HCT116 (cell line): Measurements from ENCODE around the gene LRRFIP2. TPM values are rescaled to one million over a fixed set of nuclear protein-coding genes. Genes with fewer than 3 reads are reported as not detected.

Source experiments
- ATAC-seq: fragments of 200-7000 bp; cut with Tn5 transposase; 2 replicates; pipeline ENCODE4 v1.9.1; 2020; ENCODE audit warnings: mild to moderate bottlenecking, moderate library complexity
- BruUV-seq: library from RNA; stranded (reverse); fragments of 400-500 nt; replicated peaks from 2 replicates; lab custom pipeline; 2021; lab: Mats Ljungman, UMichigan
- CTCF ChIA-PET: fragments of 300-600 bp; sonication (Branson Sonifier 250); formaldehyde crosslinking; loops from one replicate; lab custom pipeline; 2021; ENCODE audit warnings: antibody characterized with exemption; lab: Charles Lee
- POLR2A ChIA-PET: fragments of 300-600, 350-600 bp; sonication (Branson Sonifier 250); formaldehyde crosslinking; loops from one replicate; lab custom pipeline; 2021; ENCODE audit warnings: antibody characterized with exemption; lab: Charles Lee
- RAD21 ChIA-PET, 2 experiments: fragments of 300-600 bp; sonication (Branson Sonifier 250); formaldehyde crosslinking; loops; one replicate each; lab custom pipeline; 2023; ENCODE audit warnings: low total read pairs in 2 of 2; ENCODE audit not compliant: uncharacterized antibody in 2 of 2, unreplicated experiment in 2 of 2, low non-redundant PET in 1 of 2; lab: Charles Lee
- DNase-seq: peaks from one replicate; pipeline ENCODE4 v3.0.0-alpha.2; 2010; ENCODE audit warnings: low read depth, low spot score
- H2AFZ ChIP-seq: fragments of 200-600 bp; shearing (Covaris generic), sonication (generic); 2 replicates; pipeline ENCODE4 v1.6.1; 2017; ENCODE audit warnings: low read depth, mixed run types, mixed read lengths, antibody characterized with exemption, low read length; ENCODE audit not compliant: poor library complexity, severe bottlenecking
- H3K27ac ChIP-seq: 2 replicates; pipeline ENCODE4 v1.5.1; 2012; ENCODE audit warnings: low read depth, low read length
- H3K27me3 ChIP-seq: fragments of 200-600 bp; sonication (generic); 2 replicates; pipeline ENCODE4 v1.6.1; 2016; ENCODE audit warnings: mixed run types, low read length, mixed read lengths; ENCODE audit not compliant: insufficient read depth
- H3K36me3 ChIP-seq, 2 experiments: fragments of 200-500 bp in 1 of 2; fragments of 200-600 bp in 1 of 2; sonication (Bioruptor generic) in 1 of 2; sonication (generic) in 1 of 2; 2 replicates each; pipeline versions ENCODE4 v1.5.1 to v1.6.1; 2014 to 2016; ENCODE audit warnings: low read length in 2 of 2, inconsistent platforms in 1 of 2, mixed read lengths in 1 of 2, mixed run types in 1 of 2; ENCODE audit not compliant: insufficient read depth in 2 of 2, control insufficient read depth in 1 of 2
- H3K4me1 ChIP-seq, 2 experiments: fragments of 200-600 bp in 1 of 2; sonication (generic) in 1 of 2; 2 replicates each; pipeline versions ENCODE4 v1.5.1 to v1.6.1; 2012 to 2017; ENCODE audit warnings: low read length in 2 of 2, inconsistent platforms in 1 of 2, mild to moderate bottlenecking in 1 of 2, mixed read lengths in 1 of 2, mixed run types in 1 of 2, moderate library complexity in 1 of 2; ENCODE audit not compliant: insufficient read depth in 2 of 2, control insufficient read depth in 1 of 2
- H3K4me2 ChIP-seq: fragments of 200-600 bp; sonication (generic); 2 replicates; pipeline ENCODE4 v1.6.1; 2017; ENCODE audit warnings: mixed run types, low read length, mixed read lengths
- H3K4me3 ChIP-seq, 2 experiments: fragments of 200-600 bp in 1 of 2; sonication (generic) in 1 of 2; replicated peaks in 1 of 2; 2 replicates each; pipeline ENCODE4 v1.5.1; 2011 to 2016; ENCODE audit warnings: low read length in 2 of 2, control low read depth in 1 of 2, low read depth in 1 of 2, mild to moderate bottlenecking in 1 of 2, mixed read lengths in 1 of 2, mixed run types in 1 of 2
- H3K79me2 ChIP-seq: fragments of 200-600 bp; sonication (generic); 2 replicates; pipeline ENCODE4 v1.6.1; 2017; ENCODE audit warnings: mild to moderate bottlenecking, mixed run types, low read length, moderate library complexity, mixed read lengths; ENCODE audit not compliant: insufficient read depth
- H3K9ac ChIP-seq: fragments of 200-600 bp; sonication (generic); 2 replicates; pipeline ENCODE4 v1.6.1; 2016; ENCODE audit warnings: low read length, mixed read lengths
- H3K9me2 ChIP-seq: fragments of 200-600 bp; sonication (generic), shearing (Covaris generic); 2 replicates; pipeline ENCODE4 v1.6.1; 2017; ENCODE audit warnings: mixed run types, mild to moderate bottlenecking, moderate library complexity; ENCODE audit not compliant: insufficient read depth
- H3K9me3 ChIP-seq, 2 experiments: fragments of 200-500 bp in 1 of 2; fragments of 200-600 bp in 1 of 2; sonication (Bioruptor generic) in 1 of 2; sonication (generic) in 1 of 2; 2 replicates each; pipeline ENCODE4 v1.6.1; 2014 to 2017; ENCODE audit warnings: low read length in 2 of 2, mixed read lengths in 2 of 2, inconsistent platforms in 1 of 2, low read depth in 1 of 2, mild to moderate bottlenecking in 1 of 2, mixed run types in 1 of 2, moderate library complexity in 1 of 2; ENCODE audit not compliant: control insufficient read depth in 1 of 2, insufficient read depth in 1 of 2
- H4K20me1 ChIP-seq: fragments of 200-600 bp; sonication (generic), shearing (Covaris generic); 2 replicates; pipeline ENCODE4 v1.6.1; 2017; ENCODE audit warnings: mixed run types, mild to moderate bottlenecking, moderate library complexity; ENCODE audit not compliant: insufficient read depth
- CEBPB ChIP-seq: IDR thresholded peaks from 2 replicates; pipeline ENCODE4 v1.6.1; 2012; ENCODE audit warnings: low read depth
- EGR1 ChIP-seq: IDR thresholded peaks from 2 replicates; pipeline ENCODE4 v1.6.1; 2012; ENCODE audit warnings: low read depth
- ELF1 ChIP-seq: IDR thresholded peaks from 2 replicates; pipeline ENCODE4 v1.6.1; 2012; ENCODE audit warnings: low read depth, borderline replicate concordance
- EZH2 ChIP-seq: fragments of 200-600 bp; sonication (generic); IDR thresholded peaks from 2 replicates; pipeline ENCODE4 v1.6.1; 2017; ENCODE audit warnings: antibody characterized with exemption, mixed run types
- FOSL1 ChIP-seq: IDR thresholded peaks from 2 replicates; pipeline ENCODE4 v1.6.1; 2012; ENCODE audit warnings: low read depth
- POLR2A ChIP-seq: IDR thresholded peaks from 2 replicates; pipeline ENCODE4 v1.7.0; 2011; ENCODE audit warnings: borderline replicate concordance; ENCODE audit not compliant: insufficient read depth, insufficient read length; ENCODE audit errors: extremely low read depth
- POLR2AphosphoS5 ChIP-seq: IDR thresholded peaks from 2 replicates; pipeline ENCODE4 v1.6.1; 2011; ENCODE audit warnings: mild to moderate bottlenecking, low read depth, low read length, moderate library complexity
- RAD21 ChIP-seq: IDR thresholded peaks from 2 replicates; pipeline ENCODE4 v1.6.1; 2012; ENCODE audit warnings: low read depth, mild to moderate bottlenecking
- SIN3A ChIP-seq: IDR thresholded peaks from 2 replicates; pipeline ENCODE4 v1.6.1; 2012; ENCODE audit warnings: low read depth
- SP1 ChIP-seq: IDR thresholded peaks from 2 replicates; pipeline ENCODE4 v1.6.1; 2012; ENCODE audit warnings: low read depth
- SRF ChIP-seq: IDR thresholded peaks from 2 replicates; pipeline ENCODE4 v1.6.1; 2012; ENCODE audit warnings: low read depth
- TCF7L2 ChIP-seq: IDR thresholded peaks from 2 replicates; pipeline ENCODE4 v1.7.0; 2011; ENCODE audit warnings: borderline replicate concordance, inconsistent platforms; ENCODE audit not compliant: insufficient read depth, insufficient read length; ENCODE audit errors: extremely low read depth
- ZFX ChIP-seq: fragments of 450-650 bp; IDR thresholded peaks from 2 replicates; pipeline ENCODE4 v1.6.1; 2017
- ZNF274 ChIP-seq: fragments of 200-500 bp; sonication (Bioruptor generic); IDR thresholded peaks from 2 replicates; pipeline ENCODE4 v1.6.1; 2014; ENCODE audit warnings: mild to moderate bottlenecking, low read depth, low read length, inconsistent platforms
- intact Hi-C: fragments of 100-400 bp; cut with micrococcal nuclease; formaldehyde crosslinking; loops from 2 replicates; pipeline ENCODE4 v1.10.0; 2022
- total RNA-seq: library from RNA; stranded (reverse); gene quantifications from one replicate; pipeline ENCODE4 v1.2.1, GENCODE V29; 2021; ENCODE audit not compliant: unreplicated experiment
- TF ChIP-seq, protein P1 (sequence below), 3 experiments: fragments of 200-600 bp in 1 of 3; sonication (generic) in 1 of 3; IDR thresholded peaks in 2 of 3; conservative IDR thresholded peaks in 1 of 3; 2 replicates each; pipeline ENCODE4 v1.5.1; 2012 to 2017; ENCODE audit warnings: low read depth in 2 of 3, low read length in 2 of 3, antibody characterized with exemption in 1 of 3, borderline replicate concordance in 1 of 3, control low read depth in 1 of 3, mild to moderate bottlenecking in 1 of 3, mixed read lengths in 1 of 3, mixed run types in 1 of 3, moderate library complexity in 1 of 3; ENCODE audit not compliant: insufficient read depth in 1 of 3
- TF ChIP-seq, protein P2 (sequence below): IDR thresholded peaks from 2 replicates; pipeline ENCODE4 v1.6.1; 2012
- TF ChIP-seq, protein P3 (sequence below): IDR thresholded peaks from 2 replicates; pipeline ENCODE4 v1.6.1; 2012
- TF ChIP-seq, protein P4 (sequence below): IDR thresholded peaks from 2 replicates; pipeline ENCODE4 v1.6.1; 2011; ENCODE audit warnings: mild to moderate bottlenecking, low read length, moderate library complexity; ENCODE audit not compliant: insufficient replicate concordance; ENCODE audit errors: extremely low read depth

LRRFIP2 gene
- total RNA-seq, 1 experiment from 2014 or later = 27.0 TPM

DNA sequence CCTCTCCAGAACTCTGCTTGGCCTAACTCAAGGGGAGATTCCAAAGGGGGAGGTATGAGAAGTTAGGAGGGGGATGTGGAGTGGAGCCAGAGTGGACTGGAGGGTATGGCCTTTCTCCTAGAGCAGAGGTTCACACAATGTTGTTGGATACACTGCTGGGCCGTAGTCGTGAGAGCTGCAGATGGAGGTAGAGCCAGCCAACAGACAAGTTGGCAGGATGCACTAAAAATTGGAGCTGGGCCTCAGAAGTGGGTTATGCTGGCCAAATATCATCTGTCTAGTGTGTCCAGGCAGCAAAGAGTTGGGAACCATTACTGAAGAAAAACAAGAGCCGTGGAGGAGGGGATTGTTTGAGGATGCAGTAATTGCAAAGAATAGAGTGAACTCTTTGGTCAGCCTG lies 27.7 kb upstream of the LRRFIP2 start (continued):
- TF ChIP-seq, protein P1, sequence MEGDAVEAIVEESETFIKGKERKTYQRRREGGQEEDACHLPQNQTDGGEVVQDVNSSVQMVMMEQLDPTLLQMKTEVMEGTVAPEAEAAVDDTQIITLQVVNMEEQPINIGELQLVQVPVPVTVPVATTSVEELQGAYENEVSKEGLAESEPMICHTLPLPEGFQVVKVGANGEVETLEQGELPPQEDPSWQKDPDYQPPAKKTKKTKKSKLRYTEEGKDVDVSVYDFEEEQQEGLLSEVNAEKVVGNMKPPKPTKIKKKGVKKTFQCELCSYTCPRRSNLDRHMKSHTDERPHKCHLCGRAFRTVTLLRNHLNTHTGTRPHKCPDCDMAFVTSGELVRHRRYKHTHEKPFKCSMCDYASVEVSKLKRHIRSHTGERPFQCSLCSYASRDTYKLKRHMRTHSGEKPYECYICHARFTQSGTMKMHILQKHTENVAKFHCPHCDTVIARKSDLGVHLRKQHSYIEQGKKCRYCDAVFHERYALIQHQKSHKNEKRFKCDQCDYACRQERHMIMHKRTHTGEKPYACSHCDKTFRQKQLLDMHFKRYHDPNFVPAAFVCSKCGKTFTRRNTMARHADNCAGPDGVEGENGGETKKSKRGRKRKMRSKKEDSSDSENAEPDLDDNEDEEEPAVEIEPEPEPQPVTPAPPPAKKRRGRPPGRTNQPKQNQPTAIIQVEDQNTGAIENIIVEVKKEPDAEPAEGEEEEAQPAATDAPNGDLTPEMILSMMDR (IDR thresholded peaks at IDR 0.05 in 2 of 3, conservative IDR thresholded peaks at IDR 0.05 in 1 of 3; ENCODE audit: borderline replicate concordance in 1 of 3, insufficient read depth in 1 of 3, low read depth in 2 of 3, low read length in 2 of 3) = no peak
- TF ChIP-seq ZNF274 = no peak
- TF ChIP-seq POLR2AphosphoS5 = no peak
- no peak for TF ChIP-seq SP1
- TF ChIP-seq EGR1 = no peak
- TF ChIP-seq, protein P2, sequence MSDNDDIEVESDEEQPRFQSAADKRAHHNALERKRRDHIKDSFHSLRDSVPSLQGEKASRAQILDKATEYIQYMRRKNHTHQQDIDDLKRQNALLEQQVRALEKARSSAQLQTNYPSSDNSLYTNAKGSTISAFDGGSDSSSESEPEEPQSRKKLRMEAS = no peak
- TF ChIP-seq, all 23 proteins: peak for 0

DNA sequence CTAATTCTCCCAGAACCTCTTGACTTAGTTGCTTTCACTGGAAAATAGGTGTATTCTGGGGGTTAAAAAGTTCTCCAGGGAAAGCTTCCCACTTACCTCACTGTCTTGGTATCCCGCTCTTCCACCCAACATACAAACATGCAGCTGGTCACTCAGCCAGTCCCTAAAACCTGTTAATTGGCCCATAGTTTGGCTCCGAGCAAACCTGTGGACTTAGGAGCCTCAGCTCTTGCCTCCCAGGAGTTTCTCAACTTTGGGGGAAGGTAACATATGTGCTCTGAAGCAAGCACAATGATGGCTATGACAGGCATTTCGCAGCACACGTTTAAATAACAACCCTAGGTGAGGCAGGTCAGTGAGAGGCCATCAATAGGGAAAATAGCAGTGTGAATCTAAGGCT lies 25.8 kb upstream of the LRRFIP2 start:
- DNase-seq (no peak), ATAC-seq (no peak)
- RAD21 ChIA-PET = no interaction called here
- POLR2A ChIA-PET = no interaction called here
- H3K79me2 ChIP-seq = no peaks in the 10 kb centered on the region
- no peaks in the 10 kb centered on the region for H3K9me3 ChIP-seq
- H3K4me3 ChIP-seq = no peak overlapping the region
- no peaks in the 10 kb centered on the region for H3K27me3 ChIP-seq
- CTCF ChIA-PET = no interaction called here
- TF ChIP-seq, protein P3, sequence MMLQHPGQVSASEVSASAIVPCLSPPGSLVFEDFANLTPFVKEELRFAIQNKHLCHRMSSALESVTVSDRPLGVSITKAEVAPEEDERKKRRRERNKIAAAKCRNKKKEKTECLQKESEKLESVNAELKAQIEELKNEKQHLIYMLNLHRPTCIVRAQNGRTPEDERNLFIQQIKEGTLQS = no peak
- no peak for TF ChIP-seq FOSL1
- no peak for TF ChIP-seq SIN3A
- no peak for TF ChIP-seq ELF1
- TF ChIP-seq, protein P2 = no peak
- TF ChIP-seq, protein P4, sequence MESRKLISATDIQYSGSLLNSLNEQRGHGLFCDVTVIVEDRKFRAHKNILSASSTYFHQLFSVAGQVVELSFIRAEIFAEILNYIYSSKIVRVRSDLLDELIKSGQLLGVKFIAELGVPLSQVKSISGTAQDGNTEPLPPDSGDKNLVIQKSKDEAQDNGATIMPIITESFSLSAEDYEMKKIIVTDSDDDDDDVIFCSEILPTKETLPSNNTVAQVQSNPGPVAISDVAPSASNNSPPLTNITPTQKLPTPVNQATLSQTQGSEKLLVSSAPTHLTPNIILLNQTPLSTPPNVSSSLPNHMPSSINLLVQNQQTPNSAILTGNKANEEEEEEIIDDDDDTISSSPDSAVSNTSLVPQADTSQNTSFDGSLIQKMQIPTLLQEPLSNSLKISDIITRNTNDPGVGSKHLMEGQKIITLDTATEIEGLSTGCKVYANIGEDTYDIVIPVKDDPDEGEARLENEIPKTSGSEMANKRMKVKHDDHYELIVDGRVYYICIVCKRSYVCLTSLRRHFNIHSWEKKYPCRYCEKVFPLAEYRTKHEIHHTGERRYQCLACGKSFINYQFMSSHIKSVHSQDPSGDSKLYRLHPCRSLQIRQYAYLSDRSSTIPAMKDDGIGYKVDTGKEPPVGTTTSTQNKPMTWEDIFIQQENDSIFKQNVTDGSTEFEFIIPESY = no peak
- no peak for TF ChIP-seq POLR2A
- TF ChIP-seq CEBPB = no peak
- no peak for TF ChIP-seq ZFX
- TF ChIP-seq ZNF274 = no peak
- TF ChIP-seq RAD21 = no peak
- no peak for TF ChIP-seq EZH2
- TF ChIP-seq TCF7L2 = no peak
- no peak for TF ChIP-seq SRF
- no peaks in the 10 kb centered on the region for H4K20me1 ChIP-seq
- H3K9ac ChIP-seq = no peak overlapping the region
- H3K4me1 ChIP-seq = peaks cover 0 to 27% of the 10 kb centered on the region in 2 experiments; a peak in 2 of 4 replicates
- BruUV-seq = no TSS peak
- H3K27ac ChIP-seq = no peak overlapping the region
- H3K9me2 ChIP-seq = no peaks in the 10 kb centered on the region
- H3K4me2 ChIP-seq = no peak overlapping the region
- no peak overlapping the region for H2AFZ ChIP-seq
- no peaks in the 10 kb centered on the region for H3K36me3 ChIP-seq
- intact Hi-C loops = no loop called here
